Stomach smooth muscle (tissue), 2 donors: ENCODE measurements around the gene ETF1.
A peak's percentile ranks its signal among the peaks of the same experiment; 100 is the strongest.

Experiments
- H3K27ac ChIP-seq: one replicate; pipeline ENCODE4 v1.7.0; 2013; ENCODE audit warnings: mild to moderate bottlenecking, low read length, inconsistent platforms
- H3K27me3 ChIP-seq, 2 donors: one replicate each; pipeline ENCODE4 v1.7.0; 2013; ENCODE audit warnings: low read length in 2 of 2; ENCODE audit not compliant: insufficient read depth in 2 of 2, control insufficient read depth in 1 of 2
- H3K36me3 ChIP-seq, 2 donors: one replicate each; pipeline ENCODE4 v1.7.0; 2013; ENCODE audit warnings: low read length in 2 of 2; ENCODE audit not compliant: control insufficient read depth in 2 of 2, insufficient read depth in 2 of 2
- H3K4me1 ChIP-seq: one replicate; pipeline ENCODE4 v1.7.0; 2013; ENCODE audit warnings: low read length; ENCODE audit not compliant: control insufficient read depth, insufficient read depth
- H3K4me3 ChIP-seq, 2 donors: one replicate each; pipeline ENCODE4 v1.7.0; 2013; ENCODE audit warnings: low read length in 2 of 2
- H3K9ac ChIP-seq, 2 donors: one replicate each; pipeline ENCODE4 v1.7.0; 2013; ENCODE audit warnings: low read length in 2 of 2, mild to moderate bottlenecking in 1 of 2
- H3K9me3 ChIP-seq, 2 donors: one replicate each; pipeline ENCODE4 v1.7.0; 2013; ENCODE audit warnings: low read length in 2 of 2; ENCODE audit not compliant: control insufficient read depth in 2 of 2
- donor health status: healthy.
- donor health status: Pancreatic carcinoma.

ETF1 gene

GRCh38 chr5:138468133-138468965 is 74.7 kb downstream of the ETF1 start:
- Histone ChIP-seq H3K36me3 (peaks cover 0 to 14% of the 10 kb centered on the region in 2 donors), H3K9ac (peak overlapping the region; percentile 25 to 55), H3K27ac (peak overlapping the region; percentile 24), H3K4me1 (peaks cover 33% of the 10 kb centered on the region), H3K27me3 (no peaks in the 10 kb centered on the region), H3K4me3 (peak overlapping the region; percentile 41 to 91), H3K9me3 (no peaks in the 10 kb centered on the region)

GRCh38 chr5:138467711-138468132 is 75.3 kb downstream of the ETF1 start:
- H3K27me3 ChIP-seq, result no peaks in the 10 kb centered on the region
- H3K9ac ChIP-seq, result peak overlapping the region; percentile 25 to 55
- peak overlapping the region; percentile 24 for H3K27ac ChIP-seq
- peak overlapping the region; percentile 41 to 91 for H3K4me3 ChIP-seq
- no peaks in the 10 kb centered on the region for H3K9me3 ChIP-seq
- peaks cover 35% of the 10 kb centered on the region for H3K4me1 ChIP-seq
- peaks cover 0 to 14% of the 10 kb centered on the region in 2 donors for H3K36me3 ChIP-seq

- H3K9ac ChIP-seq, result peak overlapping the region; percentile 67 to 82
- H3K27ac ChIP-seq, result peak overlapping the region; percentile 24
- peaks cover 0 to 14% of the 10 kb centered on the region in 2 donors for H3K36me3 ChIP-seq
- H3K4me1 ChIP-seq, result peaks cover 35% of the 10 kb centered on the region
- no peaks in the 10 kb centered on the region for H3K9me3 ChIP-seq
- H3K4me3 ChIP-seq, result peak overlapping the region; percentile 91 to 93
- no peaks in the 10 kb centered on the region for H3K27me3 ChIP-seq
These were observed 75.9 kb downstream of the ETF1 start for GRCh38 chr5:138466900-138467710.

DNA sequence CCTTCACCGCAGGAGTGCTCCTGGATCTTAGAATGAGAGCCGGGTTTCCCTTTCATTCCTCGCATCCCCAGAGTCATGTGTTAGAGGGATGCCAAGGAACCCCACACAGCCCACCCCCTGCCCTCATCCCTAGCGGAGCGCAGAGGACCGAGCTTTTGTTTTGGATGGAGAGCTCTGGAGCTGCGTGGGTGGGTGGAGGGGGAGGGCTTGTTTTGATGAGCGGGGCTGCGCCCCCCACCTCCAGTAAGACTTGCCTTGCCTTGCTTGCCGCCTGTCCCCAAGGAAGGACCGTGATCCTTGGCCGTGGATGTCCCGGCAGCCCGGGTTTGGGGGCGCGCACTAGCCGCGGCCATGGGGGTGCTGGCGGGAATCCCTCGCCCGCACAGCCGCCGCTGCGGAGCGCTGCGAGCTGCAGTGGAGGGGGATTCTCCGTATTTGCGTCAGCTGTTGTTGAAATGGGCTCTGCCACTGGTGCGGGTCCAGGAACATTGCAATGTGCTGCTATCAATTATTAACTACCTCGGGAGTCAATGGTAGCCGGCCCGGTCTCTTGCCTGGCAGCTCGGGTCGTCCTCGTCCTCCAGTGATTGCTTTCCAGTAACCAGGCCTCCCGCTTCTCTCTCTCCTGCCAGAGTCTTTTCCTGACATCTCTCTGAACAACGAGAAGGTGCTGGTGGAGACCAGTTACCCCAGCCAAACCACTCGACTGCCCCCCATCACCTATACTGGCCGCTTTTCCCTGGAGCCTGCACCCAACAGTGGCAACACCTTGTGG is 76.7 kb downstream of the ETF1 start:
- Histone ChIP-seq H3K4me1 (peaks cover 38% of the 10 kb centered on the region), H3K27ac (no peak overlapping the region), H3K4me3 (peak overlapping the region; percentile 91 to 93), H3K36me3 (peaks cover 0 to 14% of the 10 kb centered on the region in 2 donors), H3K27me3 (no peaks in the 10 kb centered on the region), H3K9me3 (no peaks in the 10 kb centered on the region), H3K9ac (peak overlapping the region; percentile 67 to 82)

DNA sequence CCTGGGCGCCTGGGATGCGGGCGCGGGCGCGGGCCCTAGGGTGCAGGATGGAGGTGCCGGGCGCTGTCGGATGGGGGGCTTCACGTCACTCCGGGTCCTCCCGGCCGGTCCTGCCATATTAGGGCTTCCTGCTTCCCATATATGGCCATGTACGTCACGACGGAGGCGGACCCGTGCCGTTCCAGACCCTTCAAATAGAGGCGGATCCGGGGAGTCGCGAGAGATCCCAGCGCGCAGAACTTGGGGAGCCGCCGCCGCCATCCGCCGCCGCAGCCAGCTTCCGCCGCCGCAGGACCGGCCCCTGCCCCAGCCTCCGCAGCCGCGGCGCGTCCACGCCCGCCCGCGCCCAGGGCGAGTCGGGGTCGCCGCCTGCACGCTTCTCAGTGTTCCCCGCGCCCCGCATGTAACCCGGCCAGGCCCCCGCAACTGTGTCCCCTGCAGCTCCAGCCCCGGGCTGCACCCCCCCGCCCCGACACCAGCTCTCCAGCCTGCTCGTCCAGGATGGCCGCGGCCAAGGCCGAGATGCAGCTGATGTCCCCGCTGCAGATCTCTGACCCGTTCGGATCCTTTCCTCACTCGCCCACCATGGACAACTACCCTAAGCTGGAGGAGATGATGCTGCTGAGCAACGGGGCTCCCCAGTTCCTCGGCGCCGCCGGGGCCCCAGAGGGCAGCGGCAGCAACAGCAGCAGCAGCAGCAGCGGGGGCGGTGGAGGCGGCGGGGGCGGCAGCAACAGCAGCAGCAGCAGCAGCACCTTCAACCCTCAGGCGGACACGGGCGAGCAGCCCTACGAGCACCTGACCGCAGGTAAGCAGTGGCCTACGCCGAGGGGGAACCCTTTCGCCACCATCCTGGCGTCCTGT is 77.5 kb downstream of the ETF1 start, which contains the start of gene EGR1:
Gene EGR1, plus strand, starts transcription at position 219 of the 864 bp plus-strand sequence. Its CDS starts 283 bp downstream, at position 502.
- Histone ChIP-seq H3K9me3 (no peaks in the 10 kb centered on the region), H3K27me3 (no peaks in the 10 kb centered on the region), H3K36me3 (peaks cover 0 to 14% of the 10 kb centered on the region in 2 donors), H3K9ac (peak within 1 kb of the TSS; percentile 98 to 99), H3K27ac (peak within 1 kb of the TSS; percentile 99), H3K4me1 (peaks cover 38% of the 10 kb centered on the region), H3K4me3 (peak within 1 kb of the TSS; percentile 91 to 98)

DNA sequence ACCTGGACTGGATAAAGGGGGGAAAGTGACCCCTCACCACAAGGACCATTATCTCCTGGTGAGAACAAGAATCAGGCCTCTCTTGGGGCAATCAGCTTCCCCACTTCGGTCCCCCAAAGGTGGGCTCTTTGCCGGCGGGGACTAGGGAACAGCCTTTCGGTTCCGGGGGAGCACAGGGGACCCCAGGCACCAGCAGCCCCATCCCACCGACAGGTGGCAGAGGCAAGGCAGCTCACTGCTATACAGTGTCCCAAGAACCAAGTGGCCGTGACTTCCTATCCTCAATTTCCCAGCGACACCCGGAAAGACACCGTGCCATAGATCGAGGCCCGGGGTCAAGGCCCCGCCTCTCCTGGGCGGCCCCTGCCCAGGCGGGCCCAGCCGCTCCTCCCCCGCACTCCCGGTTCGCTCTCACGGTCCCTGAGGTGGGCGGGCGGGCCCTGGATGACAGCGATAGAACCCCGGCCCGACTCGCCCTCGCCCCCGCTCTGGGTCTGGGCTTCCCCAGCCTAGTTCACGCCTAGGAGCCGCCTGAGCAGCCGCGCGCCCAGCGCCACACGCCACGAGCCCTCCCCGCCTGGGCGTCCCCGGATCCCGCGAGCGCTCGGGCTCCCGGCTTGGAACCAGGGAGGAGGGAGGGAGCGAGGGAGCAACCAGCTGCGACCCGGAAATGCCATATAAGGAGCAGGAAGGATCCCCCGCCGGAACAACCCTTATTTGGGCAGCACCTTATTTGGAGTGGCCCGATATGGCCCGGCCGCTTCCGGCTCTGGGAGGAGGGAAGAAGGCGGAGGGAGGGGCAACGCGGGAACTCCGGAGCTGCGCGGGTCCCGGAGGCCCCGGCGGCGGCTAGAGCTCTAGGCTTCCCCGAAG is 78.4 kb downstream of the ETF1 start:
- Histone ChIP-seq H3K9me3 (no peaks in the 10 kb centered on the region), H3K27me3 (no peaks in the 10 kb centered on the region), H3K36me3 (peaks cover 0 to 14% of the 10 kb centered on the region in 2 donors), H3K4me1 (peaks cover 38% of the 10 kb centered on the region), H3K27ac (peak overlapping the region; percentile 99), H3K9ac (peak overlapping the region; percentile 98 to 99), H3K4me3 (peak overlapping the region; percentile 91 to 98)

GRCh38 chr5:138464008-138464387 is 79.0 kb downstream of the ETF1 start:
- Histone ChIP-seq H3K9me3 (no peaks in the 10 kb centered on the region), H3K9ac (peak overlapping the region; percentile 98 to 99), H3K4me1 (peaks cover 41% of the 10 kb centered on the region), H3K36me3 (peaks cover 0 to 14% of the 10 kb centered on the region in 2 donors), H3K27ac (peak overlapping the region; percentile 99), H3K4me3 (peak overlapping the region; percentile 91 to 98), H3K27me3 (no peaks in the 10 kb centered on the region)

DNA sequence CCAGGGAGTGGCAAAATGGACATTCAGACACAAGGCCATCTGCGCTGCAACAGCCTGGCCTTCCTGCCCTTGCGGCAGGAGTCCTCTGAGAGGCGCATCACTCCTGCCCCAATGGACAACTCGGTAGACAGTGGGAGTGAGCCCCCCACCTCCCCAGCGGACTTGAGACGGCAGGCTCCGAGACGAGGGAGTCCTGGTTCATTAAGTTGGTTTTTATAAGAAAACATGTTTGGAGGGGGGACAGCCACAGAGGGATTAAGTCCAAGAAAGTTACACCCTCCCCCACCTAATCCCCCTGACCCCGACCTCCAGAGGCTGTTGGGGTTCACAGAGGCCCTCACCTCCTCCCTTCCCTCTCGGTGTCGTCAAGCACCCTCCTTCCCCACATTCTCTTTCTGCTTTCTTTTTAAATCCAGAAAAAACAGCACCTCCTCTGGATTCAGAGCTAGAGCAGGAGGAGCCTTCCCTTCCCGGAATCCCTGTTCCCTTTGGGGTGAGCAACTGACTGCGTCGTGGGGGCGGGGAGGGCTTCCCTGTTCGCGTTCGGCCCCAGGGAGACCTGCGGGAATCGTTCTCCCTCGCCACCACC is 79.5 kb downstream of the ETF1 start:
- Histone ChIP-seq H3K4me1 (peaks cover 45% of the 10 kb centered on the region), H3K36me3 (peaks cover 0 to 14% of the 10 kb centered on the region in 2 donors), H3K9me3 (no peaks in the 10 kb centered on the region), H3K27me3 (no peaks in the 10 kb centered on the region), H3K27ac (peak overlapping the region; percentile 99), H3K9ac (peak overlapping the region; percentile 92 to 99), H3K4me3 (peak overlapping the region; percentile 70 to 91)
